Erythroblast (primary cell): ENCODE measurements around the gene RGMA.

ENCODE experiments used
- GATA1 ChIP-seq: IDR thresholded peaks from 2 replicates; pipeline ENCODE4 v1.6.1; 2011; ENCODE audit warnings: low read depth, mild to moderate bottlenecking, control low read depth, low read length, moderate library complexity
- POLR2A ChIP-seq: IDR thresholded peaks from 2 replicates; pipeline ENCODE4 v1.6.1; 2011; ENCODE audit warnings: mild to moderate bottlenecking, low read length

DNA sequence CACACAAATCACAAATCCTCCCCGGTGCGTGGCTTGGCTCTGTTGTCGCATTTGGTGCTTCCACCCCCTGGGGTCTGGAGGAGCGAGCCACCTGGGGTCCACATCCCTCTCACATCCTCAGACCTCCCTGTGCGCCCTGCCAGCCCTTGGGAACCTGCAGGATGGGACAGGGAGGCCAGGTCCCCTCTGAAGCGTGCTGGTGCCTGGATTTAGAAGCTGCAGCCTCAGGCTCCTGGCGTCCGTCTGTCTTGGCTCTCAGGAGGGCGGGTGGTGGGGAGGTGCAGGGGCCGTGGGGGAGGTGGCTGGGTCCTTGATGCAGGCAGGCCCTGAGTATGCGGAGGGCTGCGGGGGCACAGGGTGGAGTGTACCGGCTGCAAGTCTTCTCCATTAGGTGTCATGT, 38.4 kb downstream of the RGMA start:
- no peak for TF ChIP-seq POLR2A
- TF ChIP-seq GATA1: no peak
